HEK293 (cell line): ENCODE results near the gene DCAF7.

Experiments used
- CTCF ChIA-PET: fragments of 350-600 bp; formaldehyde crosslinking; extraction: SDS; loops from one replicate; lab custom pipeline; 2021; ENCODE audit warnings: antibody characterized with exemption; lab: Yijun Ruan, JAX
- POLR2A ChIA-PET: fragments of 300-600 bp; formaldehyde crosslinking; extraction: SDS; loops from one replicate; lab custom pipeline; 2020; ENCODE audit warnings: antibody characterized with exemption, inconsistent platforms; lab: Yijun Ruan, JAX
- H3K27ac ChIP-seq: fragments of 200-500 bp; sonication (Bioruptor generic); 2 replicates; pipeline ENCODE4 v1.5.1; 2014; ENCODE audit warnings: low read depth, low read length, control low read depth, inconsistent platforms; ENCODE audit errors: extremely low read depth
- H3K36me3 ChIP-seq, 2 experiments: fragments of 200-500 bp in 1 of 2; sonication (Bioruptor generic) in 1 of 2; 1 replicate in 1 of 2; 2 replicates in 1 of 2; pipeline ENCODE4 v1.5.1; 2014 to 2017; ENCODE audit warnings: inconsistent platforms in 2 of 2, low read length in 2 of 2; ENCODE audit not compliant: control insufficient read depth in 2 of 2, insufficient read depth in 1 of 2
- H3K4me1 ChIP-seq: fragments of 200-500 bp; sonication (Bioruptor generic); 2 replicates; pipeline ENCODE4 v1.5.1; 2014; ENCODE audit warnings: mild to moderate bottlenecking, low read length, inconsistent platforms; ENCODE audit not compliant: control insufficient read depth, insufficient read depth
- H3K4me3 ChIP-seq: 2 replicates; pipeline ENCODE4 v1.5.1; 2011; ENCODE audit warnings: low read depth, mild to moderate bottlenecking, control low read depth, low read length, moderate library complexity
- H3K9me3 ChIP-seq: fragments of 200-500 bp; sonication (Bioruptor generic); 2 replicates; pipeline ENCODE4 v1.5.1; 2014; ENCODE audit warnings: low read depth, low read length, inconsistent platforms; ENCODE audit not compliant: control insufficient read depth, insufficient read depth
- BCL6B ChIP-seq: fragments of 450-650 bp; formaldehyde crosslinking; IDR thresholded peaks from 2 replicates; pipeline ENCODE4 v1.5.1; 2017; ENCODE audit warnings: missing biosample characterization, missing genetic modification characterization
- GLI4 ChIP-seq: fragments of 450-650 bp; formaldehyde crosslinking; IDR thresholded peaks from 2 replicates; pipeline ENCODE4 v1.5.1; 2016; ENCODE audit warnings: missing biosample characterization, missing genetic modification characterization
- RBAK ChIP-seq: fragments of 450-650 bp; formaldehyde crosslinking; IDR thresholded peaks from 2 replicates; pipeline ENCODE4 v1.5.1; 2016; ENCODE audit warnings: missing biosample characterization, missing genetic modification characterization
- REST ChIP-seq: fragments of 450-650 bp; formaldehyde crosslinking; IDR thresholded peaks from 2 replicates; pipeline ENCODE4 v1.5.1; 2016; ENCODE audit warnings: missing biosample characterization, missing genetic modification characterization
- SCRT2 ChIP-seq: fragments of 450-650 bp; formaldehyde crosslinking; IDR thresholded peaks from 2 replicates; pipeline ENCODE4 v1.5.1; 2016; ENCODE audit warnings: missing biosample characterization, missing genetic modification characterization
- ZBTB21 ChIP-seq: fragments of 450-650 bp; formaldehyde crosslinking; IDR thresholded peaks from 2 replicates; pipeline ENCODE4 v1.5.1; 2017; ENCODE audit warnings: missing biosample characterization, missing genetic modification characterization
- ZBTB48 ChIP-seq: fragments of 450-650 bp; formaldehyde crosslinking; IDR thresholded peaks from 2 replicates; pipeline ENCODE4 v1.5.1; 2016; ENCODE audit warnings: missing biosample characterization, missing genetic modification characterization
- ZBTB7A ChIP-seq: fragments of 450-650 bp; formaldehyde crosslinking; IDR thresholded peaks from 2 replicates; pipeline ENCODE4 v1.5.1; 2016; ENCODE audit warnings: low read depth, missing biosample characterization, missing genetic modification characterization
- ZNF132 ChIP-seq: fragments of 450-650 bp; formaldehyde crosslinking; IDR thresholded peaks from 2 replicates; pipeline ENCODE4 v1.5.1; 2017; ENCODE audit warnings: missing biosample characterization, missing genetic modification characterization, borderline replicate concordance
- ZNF146 ChIP-seq: fragments of 450-650 bp; formaldehyde crosslinking; IDR thresholded peaks from 2 replicates; pipeline ENCODE4 v1.5.1; 2016; ENCODE audit warnings: missing biosample characterization, missing genetic modification characterization
- ZNF16 ChIP-seq: fragments of 450-650 bp; formaldehyde crosslinking; IDR thresholded peaks from 2 replicates; pipeline ENCODE4 v1.5.1; 2016; ENCODE audit warnings: low read depth, missing biosample characterization, missing genetic modification characterization
- ZNF335 ChIP-seq: fragments of 450-650 bp; formaldehyde crosslinking; conservative IDR thresholded peaks from 2 replicates; pipeline ENCODE4 v1.5.1; 2016; ENCODE audit warnings: missing biosample characterization, missing genetic modification characterization
- ZNF416 ChIP-seq: fragments of 450-650 bp; formaldehyde crosslinking; IDR thresholded peaks from 2 replicates; pipeline ENCODE4 v1.5.1; 2016; ENCODE audit warnings: missing biosample characterization, missing genetic modification characterization
- ZNF521 ChIP-seq: fragments of 450-650 bp; formaldehyde crosslinking; IDR thresholded peaks from 2 replicates; pipeline ENCODE4 v1.5.1; 2017; ENCODE audit warnings: missing biosample characterization, mild to moderate bottlenecking, missing genetic modification characterization
- ZNF664 ChIP-seq: fragments of 450-650 bp; formaldehyde crosslinking; IDR thresholded peaks from 2 replicates; pipeline ENCODE4 v1.5.1; 2016; ENCODE audit warnings: missing biosample characterization, missing genetic modification characterization
- ZNF785 ChIP-seq: fragments of 450-650 bp; formaldehyde crosslinking; IDR thresholded peaks from 2 replicates; pipeline ENCODE4 v1.5.1; 2016; ENCODE audit warnings: missing biosample characterization, missing genetic modification characterization
- ZXDB ChIP-seq: fragments of 450-650 bp; formaldehyde crosslinking; IDR thresholded peaks from 2 replicates; pipeline ENCODE4 v1.5.1; 2016; ENCODE audit warnings: missing biosample characterization, missing genetic modification characterization
- TF ChIP-seq, protein P1 (sequence below): fragments of 450-650 bp; formaldehyde crosslinking; IDR thresholded peaks from 2 replicates; pipeline ENCODE4 v1.5.1; 2016; ENCODE audit warnings: missing biosample characterization, missing genetic modification characterization
- TF ChIP-seq, protein P2 (sequence below): fragments of 450-650 bp; formaldehyde crosslinking; IDR thresholded peaks from 2 replicates; pipeline ENCODE4 v1.5.1; 2016; ENCODE audit warnings: missing biosample characterization, missing genetic modification characterization
- TF ChIP-seq, protein P3 (sequence below): fragments of 450-650 bp; formaldehyde crosslinking; IDR thresholded peaks from 2 replicates; pipeline ENCODE4 v1.5.1; 2016; ENCODE audit warnings: missing biosample characterization, missing genetic modification characterization

The DCAF7 gene

DNA sequence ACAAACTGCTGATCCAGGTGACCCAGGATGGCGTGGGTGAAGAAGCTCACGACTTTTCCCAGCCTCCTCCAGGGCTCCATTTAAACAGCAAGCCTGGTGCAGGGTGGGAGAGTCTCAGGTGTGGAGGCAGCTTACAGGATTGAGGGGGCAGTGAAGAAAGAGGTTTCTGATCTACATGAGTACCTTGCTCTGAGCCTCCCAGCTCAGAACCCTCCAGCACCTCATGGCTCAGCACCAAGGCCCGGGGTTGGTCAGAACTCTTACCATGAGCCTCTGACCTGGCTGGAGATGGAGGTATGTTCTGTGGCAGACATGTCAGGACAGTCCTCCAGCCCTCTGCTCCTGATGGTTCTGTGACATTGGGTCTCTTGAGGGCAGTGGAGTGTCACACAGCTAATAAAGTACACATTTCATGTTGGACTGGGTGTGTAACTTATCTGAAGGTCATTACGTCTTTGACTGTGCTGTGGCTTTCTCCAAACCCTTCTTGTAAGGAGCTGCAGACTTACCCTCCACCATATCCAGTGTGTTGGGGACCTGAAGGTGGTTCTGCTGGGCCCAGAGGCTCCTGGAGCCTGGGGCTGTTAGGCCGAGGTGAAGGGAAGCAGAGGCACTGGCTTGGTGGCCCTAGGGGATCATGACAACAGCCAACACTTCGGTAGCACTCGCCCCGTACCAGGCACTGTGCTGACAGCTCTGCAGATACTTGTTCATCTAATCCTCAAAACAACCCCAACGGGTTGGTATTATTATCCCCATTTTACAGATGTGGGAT is 3.8 kb upstream of the DCAF7 start:
- TF ChIP-seq, protein P1, sequence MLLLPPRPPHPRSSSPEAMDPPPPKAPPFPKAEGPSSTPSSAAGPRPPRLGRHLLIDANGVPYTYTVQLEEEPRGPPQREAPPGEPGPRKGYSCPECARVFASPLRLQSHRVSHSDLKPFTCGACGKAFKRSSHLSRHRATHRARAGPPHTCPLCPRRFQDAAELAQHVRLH, result no peak
- peak; percentile 94 for TF ChIP-seq ZNF664
- no peak for TF ChIP-seq GLI4
- Histone ChIP-seq H3K4me1 (0 out of 2 replicates have a peak, but pooled peaks cover 2% of the 10 kb centered on the region), H3K27ac (no peak overlapping the region), H3K4me3 (no peak overlapping the region), H3K9me3 (no peaks in the 10 kb centered on the region), H3K36me3 (no peaks in the 10 kb centered on the region)
- CTCF ChIA-PET, result interaction anchor here (0.7 to 2.6 kb wide), 3 partner anchors 65 to 859 kb away, joined by 3 to 10 read pairs (median 4); no protein-coding TSS in a partner anchor
- POLR2A ChIA-PET, result interaction anchor here (0.8 kb wide), 1 partner anchor 11 kb away, joined by 3 read pairs; no protein-coding TSS in a partner anchor

DNA sequence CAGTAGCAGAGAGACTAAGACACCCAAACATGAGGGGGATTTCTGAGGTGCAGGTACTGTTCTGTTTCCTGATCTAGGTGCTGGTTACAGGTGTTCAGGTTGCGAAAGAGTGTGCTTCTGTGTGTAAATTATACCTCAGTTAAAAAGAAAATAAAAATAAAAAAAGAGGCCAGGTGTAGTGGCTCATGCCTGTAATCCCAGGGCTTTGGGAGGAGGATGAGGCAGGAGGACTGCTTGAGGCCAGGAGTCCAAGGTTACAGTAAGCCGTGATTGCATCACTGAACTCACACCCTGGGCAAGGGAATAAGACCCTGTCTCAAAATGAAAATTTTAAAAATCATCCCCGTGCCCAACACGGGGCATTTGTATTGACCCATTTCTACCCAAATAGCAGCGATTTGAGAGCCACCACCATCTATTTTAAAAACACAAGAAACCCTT is 3.2 kb upstream of the DCAF7 start:
- Histone ChIP-seq H3K27ac (no peak overlapping the region), H3K4me1 (peaks cover 5% of the 10 kb centered on the region; the same call in 1 of the 2 replicates), H3K9me3 (no peaks in the 10 kb centered on the region), H3K36me3 (no peaks in the 10 kb centered on the region), H3K4me3 (no peak overlapping the region)
- POLR2A ChIA-PET, result no interaction called here
- no peak for TF ChIP-seq ZBTB7A (tag by site-specific recombination)
- TF ChIP-seq ZNF664, result peak; percentile 4; the same call in 1 of the 2 replicates
- TF ChIP-seq ZXDB (tag by site-specific recombination), result no peak
- no peak for TF ChIP-seq ZBTB21 (tag by site-specific recombination)
- no peak for TF ChIP-seq ZNF785 (tag by site-specific recombination)
- peak; percentile 61 for TF ChIP-seq SCRT2
- TF ChIP-seq ZNF132, result no peak
- TF ChIP-seq, protein P2, sequence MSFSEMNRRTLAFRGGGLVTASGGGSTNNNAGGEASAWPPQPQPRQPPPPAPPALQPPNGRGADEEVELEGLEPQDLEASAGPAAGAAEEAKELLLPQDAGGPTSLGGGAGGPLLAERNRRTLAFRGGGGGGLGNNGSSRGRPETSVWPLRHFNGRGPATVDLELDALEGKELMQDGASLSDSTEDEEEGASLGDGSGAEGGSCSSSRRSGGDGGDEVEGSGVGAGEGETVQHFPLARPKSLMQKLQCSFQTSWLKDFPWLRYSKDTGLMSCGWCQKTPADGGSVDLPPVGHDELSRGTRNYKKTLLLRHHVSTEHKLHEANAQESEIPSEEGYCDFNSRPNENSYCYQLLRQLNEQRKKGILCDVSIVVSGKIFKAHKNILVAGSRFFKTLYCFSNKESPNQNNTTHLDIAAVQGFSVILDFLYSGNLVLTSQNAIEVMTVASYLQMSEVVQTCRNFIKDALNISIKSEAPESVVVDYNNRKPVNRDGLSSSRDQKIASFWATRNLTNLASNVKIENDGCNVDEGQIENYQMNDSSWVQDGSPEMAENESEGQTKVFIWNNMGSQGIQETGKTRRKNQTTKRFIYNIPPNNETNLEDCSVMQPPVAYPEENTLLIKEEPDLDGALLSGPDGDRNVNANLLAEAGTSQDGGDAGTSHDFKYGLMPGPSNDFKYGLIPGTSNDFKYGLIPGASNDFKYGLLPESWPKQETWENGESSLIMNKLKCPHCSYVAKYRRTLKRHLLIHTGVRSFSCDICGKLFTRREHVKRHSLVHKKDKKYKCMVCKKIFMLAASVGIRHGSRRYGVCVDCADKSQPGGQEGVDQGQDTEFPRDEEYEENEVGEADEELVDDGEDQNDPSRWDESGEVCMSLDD, result no peak
- TF ChIP-seq ZNF146 (tag by site-specific recombination), result no peak
- no peak for TF ChIP-seq ZNF416 (tag by site-specific recombination)
- TF ChIP-seq RBAK (tag by site-specific recombination), result no peak
- CTCF ChIA-PET, result interaction anchor here (0.7 kb wide), 1 partner anchor 860 kb away, joined by 4 read pairs; no protein-coding TSS in a partner anchor

DNA sequence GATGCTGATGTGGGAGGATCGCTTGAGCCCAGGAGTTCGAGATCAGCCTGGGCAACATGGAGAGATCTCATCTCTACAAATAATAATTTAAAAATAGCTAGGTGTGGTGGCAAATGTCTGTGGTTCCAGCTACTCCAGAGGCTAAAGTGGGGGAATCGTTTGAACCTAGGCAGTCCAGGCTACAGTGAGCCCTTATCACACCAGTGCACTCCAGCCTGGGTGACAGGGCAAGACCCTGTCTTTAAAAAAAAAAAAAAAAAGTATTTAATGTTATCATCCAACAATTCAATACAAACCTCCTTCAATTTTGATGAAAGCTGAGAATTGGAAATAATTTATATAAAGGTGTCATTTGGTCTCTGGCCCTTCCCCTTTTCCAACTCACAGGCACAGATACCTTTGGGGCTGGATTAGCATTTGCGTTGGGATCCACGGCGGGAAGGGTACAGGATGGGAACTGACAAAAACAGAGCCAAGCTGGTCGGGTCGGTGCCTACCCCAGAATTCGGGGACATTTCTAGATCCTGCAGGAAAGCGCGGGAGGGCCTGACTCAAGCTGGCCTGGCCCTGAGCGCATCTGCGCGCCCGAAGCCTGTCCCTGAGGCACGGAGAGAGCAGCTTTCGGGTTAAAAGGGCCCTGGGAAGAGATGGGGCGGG is 860 bp upstream of the DCAF7 start:
- peak overlapping the region; percentile 96 for H3K27ac ChIP-seq
- POLR2A ChIA-PET, result interaction anchor here (0.7 to 3.3 kb wide), 7 partner anchors 16 to 407 kb away, joined by 3 to 24 read pairs (median 5); partner anchors contain the start of gene MAP3K3
- H3K4me3 ChIP-seq, result peak overlapping the region; percentile 72
- H3K4me1 ChIP-seq, result peaks cover 12% of the 10 kb centered on the region
- CTCF ChIA-PET, result interaction anchor here (0.6 to 1.4 kb wide), 6 partner anchors 8 to 611 kb away, joined by 3 to 8 read pairs (median 4); no protein-coding TSS in a partner anchor
- no peaks in the 10 kb centered on the region for H3K9me3 ChIP-seq
- peaks cover 0 to 4% of the 10 kb centered on the region in 2 experiments; a peak in 1 of 3 replicates for H3K36me3 ChIP-seq
- TF ChIP-seq ZNF521 (tag by site-specific recombination) (no peak), BCL6B (no peak), ZNF16 (tag by site-specific recombination) (0 out of 2 replicates have a peak, but pooled peaks have one; percentile 38), REST (tag by site-specific recombination) (peak; percentile 46; the same call in 1 of the 2 replicates), ZNF335 (tag by site-specific recombination) (peak; percentile 84; the same call in 1 of the 2 replicates), ZBTB48 (tag by site-specific recombination) (peak; percentile 73; the same call in 1 of the 2 replicates)
- TF ChIP-seq, protein P3, sequence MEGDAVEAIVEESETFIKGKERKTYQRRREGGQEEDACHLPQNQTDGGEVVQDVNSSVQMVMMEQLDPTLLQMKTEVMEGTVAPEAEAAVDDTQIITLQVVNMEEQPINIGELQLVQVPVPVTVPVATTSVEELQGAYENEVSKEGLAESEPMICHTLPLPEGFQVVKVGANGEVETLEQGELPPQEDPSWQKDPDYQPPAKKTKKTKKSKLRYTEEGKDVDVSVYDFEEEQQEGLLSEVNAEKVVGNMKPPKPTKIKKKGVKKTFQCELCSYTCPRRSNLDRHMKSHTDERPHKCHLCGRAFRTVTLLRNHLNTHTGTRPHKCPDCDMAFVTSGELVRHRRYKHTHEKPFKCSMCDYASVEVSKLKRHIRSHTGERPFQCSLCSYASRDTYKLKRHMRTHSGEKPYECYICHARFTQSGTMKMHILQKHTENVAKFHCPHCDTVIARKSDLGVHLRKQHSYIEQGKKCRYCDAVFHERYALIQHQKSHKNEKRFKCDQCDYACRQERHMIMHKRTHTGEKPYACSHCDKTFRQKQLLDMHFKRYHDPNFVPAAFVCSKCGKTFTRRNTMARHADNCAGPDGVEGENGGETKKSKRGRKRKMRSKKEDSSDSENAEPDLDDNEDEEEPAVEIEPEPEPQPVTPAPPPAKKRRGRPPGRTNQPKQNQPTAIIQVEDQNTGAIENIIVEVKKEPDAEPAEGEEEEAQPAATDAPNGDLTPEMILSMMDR (tag by site-specific recombination), result no peak
